A673 (cell line): Measurements from ENCODE around the gene CNNM2.

Experiments
- CTCF ChIP-seq: fragments of 300-800, 200-600 bp; sonication (generic); conservative IDR thresholded peaks from 2 replicates; pipeline ENCODE4 v1.5.1; 2017; ENCODE audit warnings: low read depth, mild to moderate bottlenecking, antibody characterized with exemption, low read length, moderate library complexity, mixed read lengths
- EZH2 ChIP-seq: fragments of 200-600 bp; sonication (generic); IDR thresholded peaks from 2 replicates; pipeline ENCODE4 v1.6.1; 2017; ENCODE audit warnings: borderline replicate concordance, low read depth, mild to moderate bottlenecking, mixed read lengths, antibody characterized with exemption, low read length; ENCODE audit not compliant: poor library complexity, severe bottlenecking

DNA sequence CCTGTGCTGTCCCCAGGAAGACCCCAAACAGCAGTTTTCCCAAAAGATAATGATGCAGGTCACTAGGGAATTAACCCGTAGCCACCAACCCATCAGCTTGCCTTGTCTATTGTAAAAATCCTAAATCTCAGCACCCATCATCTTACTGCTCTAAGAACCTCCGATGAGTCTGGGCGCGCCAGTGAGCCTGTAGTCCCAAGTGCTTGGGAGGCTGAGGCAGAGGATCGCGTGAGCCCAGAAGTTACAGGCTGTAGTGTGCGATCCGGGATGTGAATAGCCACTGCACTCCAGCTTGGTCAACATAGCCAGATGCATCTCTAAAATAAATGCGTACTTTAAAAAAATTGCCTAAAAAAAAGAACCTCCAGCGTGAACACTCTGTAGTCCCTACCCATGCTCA lies 47.9 kb upstream of the CNNM2 start:
- no peak for TF ChIP-seq CTCF
- TF ChIP-seq EZH2: no peak
